Activated CD4-positive, alpha-beta T cell treated with anti-CD3 and anti-CD28 coated beads for 48 hours (primary cell): ENCODE measurements around the gene LAIR2.
A peak's percentile ranks its signal among the peaks of the same experiment; 100 is the strongest.

Experiments used
- DNase-seq: peaks from one replicate; pipeline ENCODE4 v3.0.0-alpha.2; 2020

Gene LAIR2

GRCh38 chr19:54502518-54503048 lies at the start of gene LAIR2:
LAIR2 (plus strand) TSS chr19:54502831; CDS start chr19:54502919, 88 bp downstream.
- DNase-seq = peak; percentile 26

- DNase-seq = no peak
These were observed 48.5 kb upstream of the LAIR2 start for GRCh38 chr19:54453921-54454780.

GRCh38 chr19:54454781-54455675 lies 47.6 kb upstream of the LAIR2 start:
- DNase-seq = no peak

- no peak for DNase-seq
These were observed 46.7 kb upstream of the LAIR2 start for GRCh38 chr19:54455786-54456422.

- no peak for DNase-seq
These were observed 45.9 kb upstream of the LAIR2 start for GRCh38 chr19:54456423-54457373.

GRCh38 chr19:54457773-54458647 lies 44.6 kb upstream of the LAIR2 start:
- no peak for DNase-seq

- no peak for DNase-seq
These were observed 43.9 kb upstream of the LAIR2 start for GRCh38 chr19:54458648-54459281.

GRCh38 chr19:54459282-54460229 lies 43.1 kb upstream of the LAIR2 start:
- no peak for DNase-seq

GRCh38 chr19:54460230-54461005 lies 42.2 kb upstream of the LAIR2 start:
- DNase-seq = no peak

GRCh38 chr19:54461210-54461609 lies 41.4 kb upstream of the LAIR2 start:
- DNase-seq = no peak

GRCh38 chr19:54461613-54462012 lies 41.0 kb upstream of the LAIR2 start:
- no peak for DNase-seq

GRCh38 chr19:54462047-54462654 lies 40.5 kb upstream of the LAIR2 start:
- no peak for DNase-seq

GRCh38 chr19:54462655-54463530 lies 39.7 kb upstream of the LAIR2 start:
- peak; percentile 76 for DNase-seq

GRCh38 chr19:54463531-54464043 lies 39.0 kb upstream of the LAIR2 start, which contains the start of gene LENG9:
LENG9 (minus strand) TSS chr19:54463778; CDS start chr19:54463526, 252 bp downstream.
- peak; percentile 99 for DNase-seq

GRCh38 chr19:54464044-54464629 lies 38.5 kb upstream of the LAIR2 start:
- peak; percentile 96 for DNase-seq
